Occipital lobe (tissue), 2 donors: ENCODE data around the gene TAAR9. TPM values are rescaled to one million over a fixed set of nuclear protein-coding genes. Genes with fewer than 3 reads are reported as not detected.

ENCODE experiments used
- small RNA-seq: library from RNA; depleted of rRNA; stranded (forward); fragments of <200 nt; gene quantifications from one replicate; pipeline ENCODE3, GENCODE V24; 2014
- total RNA-seq: library from RNA; depleted of rRNA; stranded (reverse); fragments of >200 nt; gene quantifications from one replicate; pipeline ENCODE4 v1.2.3, GENCODE V29; 2014

Gene TAAR9
- total RNA-seq, 1 donor from 2014 or later, result 0.31 TPM

Small RNA genes within 50 kb of the gene (small RNA-seq; reads per million reads assigned to genes)
- not detected for gene TAAR7P

Other genes starting within 250 kb of the TAAR9 start
- 18.6 TPM for gene MOXD1, start 136.8 kb upstream of the TAAR9 start, total RNA-seq
- 84.5 TPM for gene STX7, start 25.2 kb upstream of the TAAR9 start, total RNA-seq
- gene TAAR8, start 14.4 kb downstream of the TAAR9 start, total RNA-seq, result not detected
- not detected for gene TAAR6, start 32.0 kb downstream of the TAAR9 start, total RNA-seq
- not detected for gene TAAR5, start 51.5 kb downstream of the TAAR9 start, total RNA-seq
- gene TAAR2, start 86.0 kb downstream of the TAAR9 start, total RNA-seq, result not detected
- not detected for gene TAAR1, start 120.9 kb downstream of the TAAR9 start, total RNA-seq
- gene VNN1, start 175.8 kb downstream of the TAAR9 start, total RNA-seq, result not detected
- gene VNN2, start 219.6 kb downstream of the TAAR9 start, total RNA-seq, result 0.94 TPM